ENCODE data around the gene ZFP92. TPM values are rescaled to one million over a fixed set of nuclear protein-coding genes. Genes with fewer than 3 reads are reported as not detected.

The ZFP92 gene
- total and polyA plus RNA-seq, 2 donors (not counting 1 experiment from before 2014, with no cell fraction given) = 0.06 to 0.17 TPM

- no peak overlapping the region for H3K9ac ChIP-seq (ENCODE audit: insufficient read depth, low read length)
- H3K4me3 ChIP-seq (replicated peaks in 1 of 4; ENCODE audit: control extremely low read depth in 1 of 4, insufficient read depth in 1 of 4, low read depth in 3 of 4, low read length in 4 of 4) = no peak overlapping the region
- H3K79me2 ChIP-seq (ENCODE audit: control insufficient read depth, insufficient read depth, low read length) = no peaks in the 10 kb centered on the region
- H3K9me3 ChIP-seq (ENCODE audit: control insufficient read depth, insufficient read depth, low read depth, low read length) = no peaks in the 10 kb centered on the region
- no peaks in the 10 kb centered on the region for H3K36me3 ChIP-seq (ENCODE audit: control insufficient read depth, insufficient read depth, low read length)
- H3K27me3 ChIP-seq (ENCODE audit: control insufficient read depth, insufficient read depth, low read length) = no peaks in the 10 kb centered on the region
- H3K4me1 ChIP-seq (ENCODE audit: control insufficient read depth, extremely low read depth, insufficient read depth, low read length) = no peaks in the 10 kb centered on the region
- H2AFZ ChIP-seq (ENCODE audit: low read length) = no peak overlapping the region
- no peaks in the 10 kb centered on the region for H4K20me1 ChIP-seq (ENCODE audit: control insufficient read depth, extremely low read depth, insufficient read depth, low read length)
- no peak overlapping the region for H3K4me2 ChIP-seq (ENCODE audit: extremely low read depth, insufficient read depth, low read length)
- no peak for DNase-seq (ENCODE audit: low read depth in 2 of 2)
- TF ChIP-seq CTCF (conservative IDR thresholded peaks at IDR 0.05 in 1 of 2, IDR thresholded peaks at IDR 0.05 in 1 of 2; ENCODE audit: low read depth in 1 of 2, low read length in 2 of 2) (no peak), EZH2 (IDR thresholded peaks at IDR 0.05; ENCODE audit: low read length, missing control alignments) (no peak)
- H3K27ac ChIP-seq (ENCODE audit: insufficient read depth, low read length) = no peak overlapping the region
Observed at GRCh38 chrX:153434801-153435200, 23.5 kb downstream of the ZFP92 start.

GRCh38 chrX:153435845-153436244 is 24.6 kb downstream of the ZFP92 start:
- no peak overlapping the region for H3K4me3 ChIP-seq (replicated peaks in 1 of 4; ENCODE audit: control extremely low read depth in 1 of 4, insufficient read depth in 1 of 4, low read depth in 3 of 4, low read length in 4 of 4)
- no peaks in the 10 kb centered on the region for H3K27me3 ChIP-seq (ENCODE audit: control insufficient read depth, insufficient read depth, low read length)
- DNase-seq (ENCODE audit: low read depth in 2 of 2) = no peak
- H3K27ac ChIP-seq (ENCODE audit: insufficient read depth, low read length) = no peak overlapping the region
- no peaks in the 10 kb centered on the region for H3K4me1 ChIP-seq (ENCODE audit: control insufficient read depth, extremely low read depth, insufficient read depth, low read length)
- no peaks in the 10 kb centered on the region for H3K36me3 ChIP-seq (ENCODE audit: control insufficient read depth, insufficient read depth, low read length)
- no peak overlapping the region for H3K4me2 ChIP-seq (ENCODE audit: extremely low read depth, insufficient read depth, low read length)
- no peaks in the 10 kb centered on the region for H4K20me1 ChIP-seq (ENCODE audit: control insufficient read depth, extremely low read depth, insufficient read depth, low read length)
- no peak for TF ChIP-seq EZH2 (IDR thresholded peaks at IDR 0.05; ENCODE audit: low read length, missing control alignments)
- TF ChIP-seq CTCF (conservative IDR thresholded peaks at IDR 0.05 in 1 of 2, IDR thresholded peaks at IDR 0.05 in 1 of 2; ENCODE audit: low read depth in 1 of 2, low read length in 2 of 2) = no peak
- H3K9ac ChIP-seq (ENCODE audit: insufficient read depth, low read length) = no peak overlapping the region
- H3K79me2 ChIP-seq (ENCODE audit: control insufficient read depth, insufficient read depth, low read length) = no peaks in the 10 kb centered on the region
- H2AFZ ChIP-seq (ENCODE audit: low read length) = no peak overlapping the region
- H3K9me3 ChIP-seq (ENCODE audit: control insufficient read depth, insufficient read depth, low read depth, low read length) = no peaks in the 10 kb centered on the region

GRCh38 chrX:153438532-153438931 is 27.3 kb downstream of the ZFP92 start:
- Histone ChIP-seq H2AFZ (ENCODE audit: low read length) (no peak overlapping the region), H3K79me2 (ENCODE audit: control insufficient read depth, insufficient read depth, low read length) (no peaks in the 10 kb centered on the region), H3K4me2 (ENCODE audit: extremely low read depth, insufficient read depth, low read length) (no peak overlapping the region), H3K27ac (ENCODE audit: insufficient read depth, low read length) (no peak overlapping the region), H3K4me3 (replicated peaks in 1 of 4; ENCODE audit: control extremely low read depth in 1 of 4, insufficient read depth in 1 of 4, low read depth in 3 of 4, low read length in 4 of 4) (no peak overlapping the region), H4K20me1 (ENCODE audit: control insufficient read depth, extremely low read depth, insufficient read depth, low read length) (no peaks in the 10 kb centered on the region), H3K27me3 (ENCODE audit: control insufficient read depth, insufficient read depth, low read length) (no peaks in the 10 kb centered on the region), H3K4me1 (ENCODE audit: control insufficient read depth, extremely low read depth, insufficient read depth, low read length) (no peaks in the 10 kb centered on the region), H3K9me3 (ENCODE audit: control insufficient read depth, insufficient read depth, low read depth, low read length) (no peaks in the 10 kb centered on the region), H3K36me3 (ENCODE audit: control insufficient read depth, insufficient read depth, low read length) (no peaks in the 10 kb centered on the region), H3K9ac (ENCODE audit: insufficient read depth, low read length) (no peak overlapping the region)
- TF ChIP-seq EZH2 (IDR thresholded peaks at IDR 0.05; ENCODE audit: low read length, missing control alignments) = no peak
- peak in 1 of 2 donors; percentile 38 for TF ChIP-seq CTCF (conservative IDR thresholded peaks at IDR 0.05 in 1 of 2, IDR thresholded peaks at IDR 0.05 in 1 of 2; ENCODE audit: low read depth in 1 of 2, low read length in 2 of 2)
- peak in 1 of 2 donors; percentile 18 for DNase-seq (ENCODE audit: low read depth in 2 of 2)
